K562 (cell line): Measurements from ENCODE around the gene TERB2.
"Not testable (repeated sequence)": the region's sequence is repeated elsewhere in the genome, so short reads cannot be mapped to it uniquely, and the experiment has no call there.

Source experiments
- HMGN3 ChIP-seq: IDR thresholded peaks from 2 replicates; pipeline ENCODE4 v1.6.1; 2011; ENCODE audit warnings: borderline replicate concordance, low read depth, mild to moderate bottlenecking, mixed read lengths, low read length; ENCODE audit not compliant: insufficient read length; ENCODE audit errors: extremely low read depth
- TF ChIP-seq, protein P1 (sequence below): sonication (generic); formaldehyde crosslinking; IDR thresholded peaks from 2 replicates; pipeline ENCODE4 v1.5.0; 2020; ENCODE audit warnings: missing genetic modification reagents

DNA sequence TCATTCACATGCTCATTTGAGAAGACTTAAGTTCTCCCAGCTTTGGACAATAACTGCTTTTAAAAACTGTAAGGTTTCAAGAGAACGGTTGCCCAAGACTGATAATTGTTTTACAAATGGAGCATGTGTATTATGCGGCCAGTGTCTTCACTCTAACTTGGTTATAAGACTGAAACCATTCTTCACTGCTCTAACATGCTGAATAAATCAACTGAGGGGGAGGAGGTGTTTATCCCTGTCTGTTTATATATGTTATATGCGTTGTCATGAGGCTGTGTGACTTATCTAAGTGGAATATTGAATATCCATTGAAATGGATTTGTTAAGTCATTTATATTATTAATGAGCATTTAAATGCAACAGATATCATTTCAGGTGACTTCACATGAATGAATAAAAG lies 41.1 kb downstream of the TERB2 start:
- TF ChIP-seq HMGN3 = not testable (repeated sequence)
- TF ChIP-seq, protein P1, sequence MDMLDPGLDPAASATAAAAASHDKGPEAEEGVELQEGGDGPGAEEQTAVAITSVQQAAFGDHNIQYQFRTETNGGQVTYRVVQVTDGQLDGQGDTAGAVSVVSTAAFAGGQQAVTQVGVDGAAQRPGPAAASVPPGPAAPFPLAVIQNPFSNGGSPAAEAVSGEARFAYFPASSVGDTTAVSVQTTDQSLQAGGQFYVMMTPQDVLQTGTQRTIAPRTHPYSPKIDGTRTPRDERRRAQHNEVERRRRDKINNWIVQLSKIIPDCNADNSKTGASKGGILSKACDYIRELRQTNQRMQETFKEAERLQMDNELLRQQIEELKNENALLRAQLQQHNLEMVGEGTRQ (CRISPR knock-in tag) = not testable (repeated sequence)
